ENCODE results near the gene MRPS18A.

MRPS18A gene

GRCh38 chr6:43671801-43672690 is 15.5 kb downstream of the MRPS18A start:
- peaks cover 52 to 61% of the 10 kb centered on the region in 2 donors for H3K36me3 ChIP-seq (ENCODE audit: control insufficient read depth in 1 of 2, insufficient read depth in 2 of 2, low read length in 2 of 2)
- H3K9ac ChIP-seq (ENCODE audit: low read depth in 1 of 2, low read length in 2 of 2), result no peak overlapping the region
- H3K4me1 ChIP-seq (ENCODE audit: control insufficient read depth in 1 of 2, insufficient read depth in 2 of 2, low read length in 2 of 2), result peaks cover 18 to 31% of the 10 kb centered on the region in 2 donors
- H3K9me3 ChIP-seq (ENCODE audit: control insufficient read depth in 1 of 2, low read length in 2 of 2), result no peaks in the 10 kb centered on the region
- no peaks in the 10 kb centered on the region for H3K27me3 ChIP-seq (ENCODE audit: control insufficient read depth in 1 of 2, insufficient read depth in 2 of 2, low read length in 2 of 2)
- no peak overlapping the region for H3K4me3 ChIP-seq (ENCODE audit: low read depth in 1 of 2, low read length in 2 of 2)
- no peak overlapping the region for H3K27ac ChIP-seq (ENCODE audit: low read depth, low read length)

GRCh38 chr6:43671011-43671800 is 16.4 kb downstream of the MRPS18A start:
- Histone ChIP-seq H3K4me1 (ENCODE audit: control insufficient read depth in 1 of 2, insufficient read depth in 2 of 2, low read length in 2 of 2) (peaks cover 21 to 34% of the 10 kb centered on the region in 2 donors), H3K36me3 (ENCODE audit: control insufficient read depth in 1 of 2, insufficient read depth in 2 of 2, low read length in 2 of 2) (peaks cover 43 to 52% of the 10 kb centered on the region in 2 donors), H3K4me3 (ENCODE audit: low read depth in 1 of 2, low read length in 2 of 2) (no peak overlapping the region), H3K9ac (ENCODE audit: low read depth in 1 of 2, low read length in 2 of 2) (no peak overlapping the region), H3K9me3 (ENCODE audit: control insufficient read depth in 1 of 2, low read length in 2 of 2) (no peaks in the 10 kb centered on the region), H3K27me3 (ENCODE audit: control insufficient read depth in 1 of 2, insufficient read depth in 2 of 2, low read length in 2 of 2) (no peaks in the 10 kb centered on the region), H3K27ac (ENCODE audit: low read depth, low read length) (no peak overlapping the region)

- Histone ChIP-seq H3K27ac (ENCODE audit: low read depth, low read length) (no peak overlapping the region), H3K27me3 (ENCODE audit: control insufficient read depth in 1 of 2, insufficient read depth in 2 of 2, low read length in 2 of 2) (no peaks in the 10 kb centered on the region), H3K36me3 (ENCODE audit: control insufficient read depth in 1 of 2, insufficient read depth in 2 of 2, low read length in 2 of 2) (peaks cover 40 to 46% of the 10 kb centered on the region in 2 donors), H3K9ac (ENCODE audit: low read depth in 1 of 2, low read length in 2 of 2) (no peak overlapping the region), H3K4me1 (ENCODE audit: control insufficient read depth in 1 of 2, insufficient read depth in 2 of 2, low read length in 2 of 2) (peaks cover 21 to 34% of the 10 kb centered on the region in 2 donors), H3K9me3 (ENCODE audit: control insufficient read depth in 1 of 2, low read length in 2 of 2) (no peaks in the 10 kb centered on the region), H3K4me3 (ENCODE audit: low read depth in 1 of 2, low read length in 2 of 2) (no peak overlapping the region)
Observed at GRCh38 chr6:43670623-43670986, 17.0 kb downstream of the MRPS18A start.

GRCh38 chr6:43669922-43670622 is 17.5 kb downstream of the MRPS18A start:
- Histone ChIP-seq H3K4me3 (ENCODE audit: low read depth in 1 of 2, low read length in 2 of 2) (no peak overlapping the region), H3K36me3 (ENCODE audit: control insufficient read depth in 1 of 2, insufficient read depth in 2 of 2, low read length in 2 of 2) (peaks cover 35 to 41% of the 10 kb centered on the region in 2 donors), H3K9me3 (ENCODE audit: control insufficient read depth in 1 of 2, low read length in 2 of 2) (no peaks in the 10 kb centered on the region), H3K27me3 (ENCODE audit: control insufficient read depth in 1 of 2, insufficient read depth in 2 of 2, low read length in 2 of 2) (no peaks in the 10 kb centered on the region), H3K27ac (ENCODE audit: low read depth, low read length) (peak overlapping the region; percentile 0), H3K9ac (ENCODE audit: low read depth in 1 of 2, low read length in 2 of 2) (no peak overlapping the region), H3K4me1 (ENCODE audit: control insufficient read depth in 1 of 2, insufficient read depth in 2 of 2, low read length in 2 of 2) (peaks cover 21 to 34% of the 10 kb centered on the region in 2 donors)

- no peaks in the 10 kb centered on the region for H3K27me3 ChIP-seq (ENCODE audit: control insufficient read depth in 1 of 2, insufficient read depth in 2 of 2, low read length in 2 of 2)
- H3K27ac ChIP-seq (ENCODE audit: low read depth, low read length), result peak overlapping the region; percentile 0
- no peak overlapping the region for H3K4me3 ChIP-seq (ENCODE audit: low read depth in 1 of 2, low read length in 2 of 2)
- H3K9me3 ChIP-seq (ENCODE audit: control insufficient read depth in 1 of 2, low read length in 2 of 2), result no peaks in the 10 kb centered on the region
- peaks cover 27 to 33% of the 10 kb centered on the region in 2 donors for H3K36me3 ChIP-seq (ENCODE audit: control insufficient read depth in 1 of 2, insufficient read depth in 2 of 2, low read length in 2 of 2)
- peaks cover 21 to 34% of the 10 kb centered on the region in 2 donors for H3K4me1 ChIP-seq (ENCODE audit: control insufficient read depth in 1 of 2, insufficient read depth in 2 of 2, low read length in 2 of 2)
- peak overlapping the region in 1 of 2 donors; percentile 6 for H3K9ac ChIP-seq (ENCODE audit: low read depth in 1 of 2, low read length in 2 of 2)
Observed at GRCh38 chr6:43669050-43669921, 18.3 kb downstream of the MRPS18A start.

GRCh38 chr6:43668151-43669028 is 19.2 kb downstream of the MRPS18A start:
- Histone ChIP-seq H3K4me3 (ENCODE audit: low read depth in 1 of 2, low read length in 2 of 2) (no peak overlapping the region), H3K9ac (ENCODE audit: low read depth in 1 of 2, low read length in 2 of 2) (peak overlapping the region; percentile 8 to 20), H3K36me3 (ENCODE audit: control insufficient read depth in 1 of 2, insufficient read depth in 2 of 2, low read length in 2 of 2) (peaks cover 18 to 24% of the 10 kb centered on the region in 2 donors), H3K9me3 (ENCODE audit: control insufficient read depth in 1 of 2, low read length in 2 of 2) (no peaks in the 10 kb centered on the region), H3K27ac (ENCODE audit: low read depth, low read length) (no peak overlapping the region), H3K27me3 (ENCODE audit: control insufficient read depth in 1 of 2, insufficient read depth in 2 of 2, low read length in 2 of 2) (no peaks in the 10 kb centered on the region), H3K4me1 (ENCODE audit: control insufficient read depth in 1 of 2, insufficient read depth in 2 of 2, low read length in 2 of 2) (peaks cover 21 to 34% of the 10 kb centered on the region in 2 donors)

- H3K27ac ChIP-seq (ENCODE audit: low read depth, low read length), result no peak overlapping the region
- H3K4me1 ChIP-seq (ENCODE audit: control insufficient read depth in 1 of 2, insufficient read depth in 2 of 2, low read length in 2 of 2), result peaks cover 21 to 34% of the 10 kb centered on the region in 2 donors
Observed at GRCh38 chr6:43667245-43668150, 20.1 kb downstream of the MRPS18A start.

GRCh38 chr6:43666196-43666920 is 21.2 kb downstream of the MRPS18A start:
- Histone ChIP-seq H3K4me3 (ENCODE audit: low read depth in 1 of 2, low read length in 2 of 2) (no peak overlapping the region), H3K27ac (ENCODE audit: low read depth, low read length) (no peak overlapping the region), H3K4me1 (ENCODE audit: control insufficient read depth in 1 of 2, insufficient read depth in 2 of 2, low read length in 2 of 2) (peaks cover 21 to 34% of the 10 kb centered on the region in 2 donors), H3K9me3 (ENCODE audit: control insufficient read depth in 1 of 2, low read length in 2 of 2) (no peaks in the 10 kb centered on the region), H3K36me3 (ENCODE audit: control insufficient read depth in 1 of 2, insufficient read depth in 2 of 2, low read length in 2 of 2) (peaks cover 8 to 12% of the 10 kb centered on the region in 2 donors), H3K9ac (ENCODE audit: low read depth in 1 of 2, low read length in 2 of 2) (no peak overlapping the region), H3K27me3 (ENCODE audit: control insufficient read depth in 1 of 2, insufficient read depth in 2 of 2, low read length in 2 of 2) (no peaks in the 10 kb centered on the region)

More at GRCh38 chr6:43667245-43668150, 20.1 kb downstream of the MRPS18A start:
- Histone ChIP-seq H3K9me3 (ENCODE audit: control insufficient read depth in 1 of 2, low read length in 2 of 2) (no peaks in the 10 kb centered on the region), H3K4me3 (ENCODE audit: low read depth in 1 of 2, low read length in 2 of 2) (peak overlapping the region in 1 of 2 donors; percentile 58), H3K9ac (ENCODE audit: low read depth in 1 of 2, low read length in 2 of 2) (peak overlapping the region; percentile 36 to 49), H3K36me3 (ENCODE audit: control insufficient read depth in 1 of 2, insufficient read depth in 2 of 2, low read length in 2 of 2) (peaks cover 16 to 20% of the 10 kb centered on the region in 2 donors), H3K27me3 (ENCODE audit: control insufficient read depth in 1 of 2, insufficient read depth in 2 of 2, low read length in 2 of 2) (no peaks in the 10 kb centered on the region)

Data from duodenal mucosa (tissue), 2 donors.